ENCODE results near the gene USP40.

DNA sequence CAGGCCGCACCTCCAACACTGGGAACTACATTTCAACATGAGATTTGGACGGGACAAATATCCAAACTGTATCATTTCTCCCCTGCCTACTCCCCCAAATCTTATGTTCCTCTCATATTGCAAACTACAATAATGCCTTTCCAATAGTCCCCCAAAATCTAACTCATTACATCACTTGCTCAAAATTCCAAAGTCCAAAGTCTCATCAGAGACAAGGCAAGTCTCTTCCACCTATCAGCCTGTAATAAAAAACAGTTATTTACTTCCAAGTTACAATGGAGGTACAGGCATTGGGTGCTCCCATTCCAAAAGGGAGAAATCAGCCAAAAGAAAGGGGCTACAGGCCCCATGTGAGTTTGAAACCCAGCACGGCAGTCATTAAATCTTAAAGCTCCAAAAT, 38.2 kb upstream of the USP40 start:
- TF ChIP-seq, protein P1, sequence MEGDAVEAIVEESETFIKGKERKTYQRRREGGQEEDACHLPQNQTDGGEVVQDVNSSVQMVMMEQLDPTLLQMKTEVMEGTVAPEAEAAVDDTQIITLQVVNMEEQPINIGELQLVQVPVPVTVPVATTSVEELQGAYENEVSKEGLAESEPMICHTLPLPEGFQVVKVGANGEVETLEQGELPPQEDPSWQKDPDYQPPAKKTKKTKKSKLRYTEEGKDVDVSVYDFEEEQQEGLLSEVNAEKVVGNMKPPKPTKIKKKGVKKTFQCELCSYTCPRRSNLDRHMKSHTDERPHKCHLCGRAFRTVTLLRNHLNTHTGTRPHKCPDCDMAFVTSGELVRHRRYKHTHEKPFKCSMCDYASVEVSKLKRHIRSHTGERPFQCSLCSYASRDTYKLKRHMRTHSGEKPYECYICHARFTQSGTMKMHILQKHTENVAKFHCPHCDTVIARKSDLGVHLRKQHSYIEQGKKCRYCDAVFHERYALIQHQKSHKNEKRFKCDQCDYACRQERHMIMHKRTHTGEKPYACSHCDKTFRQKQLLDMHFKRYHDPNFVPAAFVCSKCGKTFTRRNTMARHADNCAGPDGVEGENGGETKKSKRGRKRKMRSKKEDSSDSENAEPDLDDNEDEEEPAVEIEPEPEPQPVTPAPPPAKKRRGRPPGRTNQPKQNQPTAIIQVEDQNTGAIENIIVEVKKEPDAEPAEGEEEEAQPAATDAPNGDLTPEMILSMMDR (IDR thresholded peaks at IDR 0.05; ENCODE audit: insufficient read depth, low read length, poor library complexity, severe bottlenecking), result no peak
- TF ChIP-seq EZH2phosphoT487 (conservative IDR thresholded peaks at IDR 0.05; ENCODE audit: low read length), result no peak
